WTC11 (cell line): ENCODE measurements around the gene C5AR1. TPM values are rescaled to one million over a fixed set of nuclear protein-coding genes. Genes with fewer than 3 reads are reported as not detected.
"Not testable (repeated sequence)": the region's sequence is repeated elsewhere in the genome, so short reads cannot be mapped to it uniquely, and the experiment has no call there.

Experiments
- ATAC-seq: fragments of 200-7000 bp; cut with Tn5 transposase; 2 replicates; pipeline ENCODE4 v1.10.0; 2021; ENCODE audit warnings: mild to moderate bottlenecking, moderate library complexity
- CTCF ChIA-PET: fragments of 300-600 bp; sonication (Branson Sonifier 250); formaldehyde crosslinking; loops from one replicate; lab custom pipeline; 2021; ENCODE audit warnings: antibody characterized with exemption; lab: Charles Lee
- POLR2A ChIA-PET: fragments of 350-600 bp; sonication (Branson Sonifier 250); formaldehyde crosslinking; loops from one replicate; lab custom pipeline; 2021; ENCODE audit warnings: antibody characterized with exemption; lab: Charles Lee
- DNase-seq: peaks from one replicate; pipeline ENCODE4 v3.0.0; 2021; ENCODE audit warnings: low spot score
- H3K27ac Mint-ChIP-seq: 2 replicates; pipeline ENCODE4 v1.8.0; 2021; ENCODE audit warnings: mixed read lengths
- H3K27me3 Mint-ChIP-seq: 2 replicates; pipeline ENCODE4 v1.8.0; 2021; ENCODE audit warnings: low read depth, mild to moderate bottlenecking, moderate library complexity, mixed read lengths
- H3K36me3 Mint-ChIP-seq: 2 replicates; pipeline ENCODE4 v1.8.0; 2021; ENCODE audit warnings: mixed read lengths
- H3K4me1 Mint-ChIP-seq: 2 replicates; pipeline ENCODE4 v1.8.0; 2022; ENCODE audit warnings: mixed read lengths
- H3K4me3 Mint-ChIP-seq: 2 replicates; pipeline ENCODE4 v1.8.0; 2021; ENCODE audit warnings: mild to moderate bottlenecking, moderate library complexity, mixed read lengths
- H3K9me3 Mint-ChIP-seq: 2 replicates; pipeline ENCODE4 v1.8.0; 2021; ENCODE audit warnings: mixed read lengths
- ATF6 ChIP-seq: sonication (generic); formaldehyde crosslinking; IDR thresholded peaks from 2 replicates; pipeline ENCODE4 v1.8.1; 2023; ENCODE audit warnings: mild to moderate bottlenecking, missing genetic modification reagents
- E2F1 ChIP-seq: sonication (generic); formaldehyde crosslinking; IDR thresholded peaks from 2 replicates; pipeline ENCODE4 v1.8.0; 2022; ENCODE audit warnings: mild to moderate bottlenecking, missing genetic modification reagents
- ESRRA ChIP-seq: sonication (generic); formaldehyde crosslinking; IDR thresholded peaks from 2 replicates; pipeline ENCODE4 v1.8.1; 2022; ENCODE audit warnings: mild to moderate bottlenecking, missing genetic modification reagents, borderline replicate concordance
- GTF2I ChIP-seq: fragments of 250-450 bp; sonication (Bioruptor Pico); conservative IDR thresholded peaks from 2 replicates; pipeline ENCODE4 v1.4.0; 2021; ENCODE audit warnings: mild to moderate bottlenecking
- MYBL2 ChIP-seq: sonication (generic); formaldehyde crosslinking; IDR thresholded peaks from 2 replicates; pipeline ENCODE4 v1.8.1; 2023; ENCODE audit warnings: mild to moderate bottlenecking, moderate library complexity, missing genetic modification reagents
- NFYB ChIP-seq: sonication (generic); formaldehyde crosslinking; conservative IDR thresholded peaks from 2 replicates; pipeline ENCODE4 v1.8.0; 2022; ENCODE audit warnings: low read depth, missing genetic modification reagents
- SMAD3 ChIP-seq: sonication (generic); formaldehyde crosslinking; IDR thresholded peaks from 2 replicates; pipeline ENCODE4 v1.8.0; 2022; ENCODE audit warnings: missing genetic modification reagents, mild to moderate bottlenecking, borderline replicate concordance
- SMAD4 ChIP-seq: sonication (generic); formaldehyde crosslinking; IDR thresholded peaks from 2 replicates; pipeline ENCODE4 v1.8.0; 2022; ENCODE audit warnings: mild to moderate bottlenecking, missing genetic modification reagents
- ZNF121 ChIP-seq: sonication (generic); formaldehyde crosslinking; IDR thresholded peaks from 2 replicates; pipeline ENCODE4 v1.8.0; 2023; ENCODE audit warnings: missing genetic modification reagents
- ZNF281 ChIP-seq: sonication (generic); formaldehyde crosslinking; IDR thresholded peaks from 2 replicates; pipeline ENCODE4 v1.8.0; 2023; ENCODE audit warnings: mild to moderate bottlenecking, missing genetic modification reagents
- ZNF532 ChIP-seq: fragments of 250-450 bp; sonication (Bioruptor Pico); IDR thresholded peaks from 2 replicates; pipeline ENCODE4 v1.9.0; 2021; ENCODE audit warnings: mild to moderate bottlenecking, borderline replicate concordance
- total RNA-seq: library from RNA; stranded (reverse); gene quantifications from 3 replicates; pipeline ENCODE4 v1.2.3, GENCODE V29; 2021
- TF ChIP-seq, protein P1 (sequence below): sonication (generic); formaldehyde crosslinking; IDR thresholded peaks from 2 replicates; pipeline ENCODE4 v1.8.0; 2023; ENCODE audit warnings: missing genetic modification reagents, mild to moderate bottlenecking, borderline replicate concordance
- TF ChIP-seq, protein P2 (sequence below): fragments of 250-450 bp; sonication (Bioruptor Pico); IDR thresholded peaks from 2 replicates; pipeline ENCODE4 v1.9.0; 2021; ENCODE audit warnings: mild to moderate bottlenecking
- TF ChIP-seq, protein P3 (sequence below): sonication (generic); formaldehyde crosslinking; IDR thresholded peaks from 2 replicates; pipeline ENCODE4 v1.8.1; 2022; ENCODE audit warnings: low read depth, missing genetic modification reagents, borderline replicate concordance

The C5AR1 gene
- total RNA-seq, 1 experiment from 2014 or later, result 0.28 TPM

GRCh38 chr19:47362321-47362720 lies 52.7 kb downstream of the C5AR1 start (continued):
- TF ChIP-seq ZNF532, result no peak

DNA sequence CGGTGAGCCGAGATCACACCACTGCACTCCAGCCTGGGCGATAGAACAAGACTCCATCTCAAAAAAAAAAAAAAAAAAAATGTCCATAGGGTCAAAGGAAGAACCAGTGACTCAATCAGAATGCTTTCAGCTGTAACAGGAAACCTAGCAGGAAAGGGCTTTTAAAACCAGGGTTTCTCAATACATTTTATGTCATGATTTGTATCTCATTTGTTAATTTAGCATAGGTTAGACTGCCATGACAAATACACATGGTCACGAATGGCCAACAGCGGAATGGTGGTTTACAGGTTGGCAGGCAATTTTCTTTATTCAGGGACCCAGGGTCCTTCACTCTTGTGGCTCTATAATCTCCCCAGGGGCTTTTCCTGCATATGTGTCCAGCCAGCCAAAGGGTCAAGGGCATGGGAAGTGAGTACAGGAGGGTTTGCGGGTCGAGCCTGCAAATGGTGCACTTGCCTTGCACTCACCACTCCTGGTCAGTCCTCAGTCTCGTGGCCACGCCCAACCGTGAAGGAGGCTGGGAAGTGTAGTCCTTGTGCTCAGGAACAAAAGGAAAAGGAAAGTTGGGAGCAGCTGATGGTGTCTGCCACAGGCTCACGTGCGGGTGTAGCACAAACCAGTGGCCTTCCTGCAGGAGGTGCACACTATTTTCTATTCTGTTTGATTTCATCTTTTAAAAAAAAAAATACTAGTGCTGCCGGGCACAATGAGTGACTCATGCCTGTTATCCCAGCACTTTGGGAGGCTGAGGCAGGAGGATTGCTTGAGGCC lies 54.3 kb downstream of the C5AR1 start:
- Mint-ChIP-seq H3K4me3 (no peak overlapping the region), H3K36me3 (peaks cover 62% of the 10 kb centered on the region), H3K27me3 (no peaks in the 10 kb centered on the region), H3K27ac (0 out of 2 replicates have a peak overlapping the region, but pooled peaks have one; percentile 45), H3K4me1 (no peaks in the 10 kb centered on the region), H3K9me3 (no peaks in the 10 kb centered on the region)
- ChIA-PET CTCF (interaction anchor here (1.5 kb wide), 1 partner anchor 15 kb away, joined by 3 read pairs; the partner anchor contains the start of gene DHX34), POLR2A (no interaction called here)
- ATAC-seq, result peak; percentile 77
- DNase-seq, result peak; percentile 42
- no peak for TF ChIP-seq ZNF121 (CRISPR knock-in tag)
- TF ChIP-seq ESRRA, result no peak
- no peak for TF ChIP-seq GTF2I (CRISPR knock-in tag)
- TF ChIP-seq MYBL2 (CRISPR knock-in tag), result no peak
- TF ChIP-seq NFYB (CRISPR knock-in tag), result no peak
- TF ChIP-seq, protein P1, sequence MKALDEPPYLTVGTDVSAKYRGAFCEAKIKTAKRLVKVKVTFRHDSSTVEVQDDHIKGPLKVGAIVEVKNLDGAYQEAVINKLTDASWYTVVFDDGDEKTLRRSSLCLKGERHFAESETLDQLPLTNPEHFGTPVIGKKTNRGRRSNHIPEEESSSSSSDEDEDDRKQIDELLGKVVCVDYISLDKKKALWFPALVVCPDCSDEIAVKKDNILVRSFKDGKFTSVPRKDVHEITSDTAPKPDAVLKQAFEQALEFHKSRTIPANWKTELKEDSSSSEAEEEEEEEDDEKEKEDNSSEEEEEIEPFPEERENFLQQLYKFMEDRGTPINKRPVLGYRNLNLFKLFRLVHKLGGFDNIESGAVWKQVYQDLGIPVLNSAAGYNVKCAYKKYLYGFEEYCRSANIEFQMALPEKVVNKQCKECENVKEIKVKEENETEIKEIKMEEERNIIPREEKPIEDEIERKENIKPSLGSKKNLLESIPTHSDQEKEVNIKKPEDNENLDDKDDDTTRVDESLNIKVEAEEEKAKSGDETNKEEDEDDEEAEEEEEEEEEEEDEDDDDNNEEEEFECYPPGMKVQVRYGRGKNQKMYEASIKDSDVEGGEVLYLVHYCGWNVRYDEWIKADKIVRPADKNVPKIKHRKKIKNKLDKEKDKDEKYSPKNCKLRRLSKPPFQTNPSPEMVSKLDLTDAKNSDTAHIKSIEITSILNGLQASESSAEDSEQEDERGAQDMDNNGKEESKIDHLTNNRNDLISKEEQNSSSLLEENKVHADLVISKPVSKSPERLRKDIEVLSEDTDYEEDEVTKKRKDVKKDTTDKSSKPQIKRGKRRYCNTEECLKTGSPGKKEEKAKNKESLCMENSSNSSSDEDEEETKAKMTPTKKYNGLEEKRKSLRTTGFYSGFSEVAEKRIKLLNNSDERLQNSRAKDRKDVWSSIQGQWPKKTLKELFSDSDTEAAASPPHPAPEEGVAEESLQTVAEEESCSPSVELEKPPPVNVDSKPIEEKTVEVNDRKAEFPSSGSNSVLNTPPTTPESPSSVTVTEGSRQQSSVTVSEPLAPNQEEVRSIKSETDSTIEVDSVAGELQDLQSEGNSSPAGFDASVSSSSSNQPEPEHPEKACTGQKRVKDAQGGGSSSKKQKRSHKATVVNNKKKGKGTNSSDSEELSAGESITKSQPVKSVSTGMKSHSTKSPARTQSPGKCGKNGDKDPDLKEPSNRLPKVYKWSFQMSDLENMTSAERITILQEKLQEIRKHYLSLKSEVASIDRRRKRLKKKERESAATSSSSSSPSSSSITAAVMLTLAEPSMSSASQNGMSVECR, result no peak
- TF ChIP-seq SMAD4 (CRISPR knock-in tag), result no peak
- TF ChIP-seq, protein P2, sequence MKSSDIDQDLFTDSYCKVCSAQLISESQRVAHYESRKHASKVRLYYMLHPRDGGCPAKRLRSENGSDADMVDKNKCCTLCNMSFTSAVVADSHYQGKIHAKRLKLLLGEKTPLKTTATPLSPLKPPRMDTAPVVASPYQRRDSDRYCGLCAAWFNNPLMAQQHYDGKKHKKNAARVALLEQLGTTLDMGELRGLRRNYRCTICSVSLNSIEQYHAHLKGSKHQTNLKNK, result no peak
- TF ChIP-seq, protein P3, sequence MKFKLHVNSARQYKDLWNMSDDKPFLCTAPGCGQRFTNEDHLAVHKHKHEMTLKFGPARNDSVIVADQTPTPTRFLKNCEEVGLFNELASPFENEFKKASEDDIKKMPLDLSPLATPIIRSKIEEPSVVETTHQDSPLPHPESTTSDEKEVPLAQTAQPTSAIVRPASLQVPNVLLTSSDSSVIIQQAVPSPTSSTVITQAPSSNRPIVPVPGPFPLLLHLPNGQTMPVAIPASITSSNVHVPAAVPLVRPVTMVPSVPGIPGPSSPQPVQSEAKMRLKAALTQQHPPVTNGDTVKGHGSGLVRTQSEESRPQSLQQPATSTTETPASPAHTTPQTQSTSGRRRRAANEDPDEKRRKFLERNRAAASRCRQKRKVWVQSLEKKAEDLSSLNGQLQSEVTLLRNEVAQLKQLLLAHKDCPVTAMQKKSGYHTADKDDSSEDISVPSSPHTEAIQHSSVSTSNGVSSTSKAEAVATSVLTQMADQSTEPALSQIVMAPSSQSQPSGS (CRISPR knock-in tag), result no peak
- TF ChIP-seq ATF6, result no peak
- no peak for TF ChIP-seq E2F1 (CRISPR knock-in tag)
- no peak for TF ChIP-seq SMAD3 (CRISPR knock-in tag)
- TF ChIP-seq ZNF281 (CRISPR knock-in tag), result no peak

DNA sequence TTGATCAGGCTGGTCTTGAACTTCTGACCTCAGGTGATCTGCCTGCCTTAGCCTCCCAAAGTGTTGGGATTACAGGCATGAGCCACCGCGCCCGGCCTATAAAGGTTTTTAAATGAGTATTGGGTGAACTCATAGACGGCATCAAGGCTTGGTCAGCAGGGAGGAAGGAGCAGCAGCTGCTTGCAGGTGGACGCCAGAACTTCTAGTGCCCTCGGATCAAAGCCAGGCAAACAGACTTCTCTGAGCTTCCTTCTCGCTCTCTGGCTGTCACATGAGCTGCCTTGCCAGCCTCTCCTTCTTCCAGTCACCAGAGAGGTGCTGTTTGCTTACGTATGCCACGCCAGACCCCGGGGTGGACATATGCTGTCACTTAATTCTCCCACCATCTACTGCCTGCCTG lies 55.8 kb downstream of the C5AR1 start:
- H3K27me3 Mint-ChIP-seq, H3K27ac Mint-ChIP-seq, DNase-seq, ATAC-seq, H3K9me3 Mint-ChIP-seq, POLR2A ChIA-PET, H3K4me3 Mint-ChIP-seq, CTCF ChIA-PET, H3K4me1 Mint-ChIP-seq: not testable (repeated sequence)
- peaks cover 63% of the 10 kb centered on the region for H3K36me3 Mint-ChIP-seq
